Activated gamma-delta T cell treated with Interleukin-2 at 50 U/mL for 16 hours (primary cell): ENCODE results near the gene PCYT1A.
"Not testable (repeated sequence)": the region's sequence is repeated elsewhere in the genome, so short reads cannot be mapped to it uniquely, and the experiment has no call there.

Experiments
- DNase-seq: peaks from one replicate; pipeline ENCODE4 v3.0.0-alpha.2; 2020

PCYT1A gene

GRCh38 chr3:196287440-196288140 lies at the start of gene PCYT1A:
PCYT1A (minus strand) TSS chr3:196287726; CDS start chr3:196270531, 17,195 bp downstream.
- DNase-seq = peak; percentile 62

GRCh38 chr3:196336319-196337145 lies 49.0 kb upstream of the PCYT1A start:
- no peak for DNase-seq

- no peak for DNase-seq
Observed at GRCh38 chr3:196335503-196335948, 48.0 kb upstream of the PCYT1A start.

GRCh38 chr3:196334982-196335381 lies 47.5 kb upstream of the PCYT1A start:
- DNase-seq = no peak

- no peak for DNase-seq
Observed at GRCh38 chr3:196332168-196332567, 44.6 kb upstream of the PCYT1A start.

- DNase-seq = no peak
Observed at GRCh38 chr3:196327405-196327804, 39.9 kb upstream of the PCYT1A start.

- DNase-seq = no peak
Observed at GRCh38 chr3:196326936-196327335, 39.4 kb upstream of the PCYT1A start.

- no peak for DNase-seq
Observed at GRCh38 chr3:196323691-196324090, 36.2 kb upstream of the PCYT1A start.

- no peak for DNase-seq
Observed at GRCh38 chr3:196323016-196323415, 35.5 kb upstream of the PCYT1A start.

- DNase-seq = no peak
Observed at GRCh38 chr3:196321162-196321561, 33.6 kb upstream of the PCYT1A start.

GRCh38 chr3:196320137-196320536 lies 32.6 kb upstream of the PCYT1A start:
- DNase-seq = no peak

GRCh38 chr3:196317687-196318467 lies 30.4 kb upstream of the PCYT1A start, which contains the start of gene DYNLT2B:
DYNLT2B (minus strand) TSS chr3:196318240; CDS start chr3:196318152, 88 bp downstream.
- DNase-seq = peak; percentile 83

- not testable (repeated sequence) for DNase-seq
Observed at GRCh38 chr3:196316799-196317686, 29.5 kb upstream of the PCYT1A start.

- DNase-seq = no peak
Observed at GRCh38 chr3:196315821-196316220, 28.3 kb upstream of the PCYT1A start.

GRCh38 chr3:196314597-196314996 lies 27.1 kb upstream of the PCYT1A start:
- DNase-seq = no peak

- not testable (repeated sequence) for DNase-seq
Observed at GRCh38 chr3:196314086-196314485, 26.6 kb upstream of the PCYT1A start.

- not testable (repeated sequence) for DNase-seq
Observed at GRCh38 chr3:196302960-196303359, 15.4 kb upstream of the PCYT1A start.

GRCh38 chr3:196302551-196302950 lies 15.0 kb upstream of the PCYT1A start:
- not testable (repeated sequence) for DNase-seq

- DNase-seq = no peak
Observed at GRCh38 chr3:196298521-196298920, 11.0 kb upstream of the PCYT1A start.

GRCh38 chr3:196292286-196292923 lies 4.9 kb upstream of the PCYT1A start:
- no peak for DNase-seq

- peak; percentile 30 for DNase-seq
Observed at GRCh38 chr3:196288141-196288460, 575 bp upstream of the PCYT1A start.

GRCh38 chr3:196287090-196287439 lies 461 bp downstream of the PCYT1A start:
- DNase-seq = no peak
